ENCODE measurements around the gene SMAD6. TPM values are rescaled to one million over a fixed set of nuclear protein-coding genes. Genes with fewer than 3 reads are reported as not detected.

The SMAD6 gene
- total and polyA plus RNA-seq, 5 donors from 2014 or later: 0.27 TPM; not detected in 4

GRCh38 chr15:66655997-66656396 lies 46.0 kb upstream of the SMAD6 start:
- Mint-ChIP-seq H3K9me3 (peaks cover 0 to 1% (median 0%) of the 10 kb centered on the region in 7 donors), H3K36me3 (no peaks in the 10 kb centered on the region), H3K27ac (peak overlapping the region in 1 of 3 donors; percentile 82), H3K4me1 (peaks cover 0 to 24% (median 2%) of the 10 kb centered on the region in 4 donors), H3K27me3 (peaks cover 21% of the 10 kb centered on the region), H3K4me3 (peak overlapping the region in 1 of 4 donors; percentile 28)
- Histone ChIP-seq H3K27me3 (ENCODE audit: control insufficient read depth, insufficient read depth, low read length) (no peaks in the 10 kb centered on the region), H3K9me3 (ENCODE audit: control insufficient read depth in 2 of 2, low read length in 2 of 2) (no peaks in the 10 kb centered on the region), H3K27ac (ENCODE audit: insufficient read depth, low read length, poor library complexity, severe bottlenecking) (no peak overlapping the region), H3K4me3 (ENCODE audit: low read depth, low read length) (no peak overlapping the region), H3K36me3 (ENCODE audit: control insufficient read depth, insufficient read depth, low read length) (no peaks in the 10 kb centered on the region), H3K4me1 (ENCODE audit: control insufficient read depth, insufficient read depth, low read length, poor library complexity, severe bottlenecking) (peaks cover 6% of the 10 kb centered on the region)
- ATAC-seq (ENCODE audit: low read depth in 2 of 2): no peak
- DNase-seq: no peak

GRCh38 chr15:66657185-66658020 lies 44.6 kb upstream of the SMAD6 start:
- Histone ChIP-seq H3K27ac (ENCODE audit: insufficient read depth, low read length, poor library complexity, severe bottlenecking) (no peak overlapping the region), H3K9me3 (ENCODE audit: control insufficient read depth in 2 of 2, low read length in 2 of 2) (no peaks in the 10 kb centered on the region), H3K4me3 (ENCODE audit: low read depth, low read length) (no peak overlapping the region), H3K36me3 (ENCODE audit: control insufficient read depth, insufficient read depth, low read length) (no peaks in the 10 kb centered on the region), H3K4me1 (ENCODE audit: control insufficient read depth, insufficient read depth, low read length, poor library complexity, severe bottlenecking) (peaks cover 6% of the 10 kb centered on the region), H3K27me3 (ENCODE audit: control insufficient read depth, insufficient read depth, low read length) (no peaks in the 10 kb centered on the region)
- Mint-ChIP-seq H3K27ac (peak overlapping the region in 1 of 3 donors; percentile 53), H3K4me1 (peaks cover 0 to 24% (median 2%) of the 10 kb centered on the region in 4 donors), H3K27me3 (peaks cover 21% of the 10 kb centered on the region), H3K4me3 (no peak overlapping the region), H3K36me3 (no peaks in the 10 kb centered on the region), H3K9me3 (no peaks in the 10 kb centered on the region)
- ATAC-seq (ENCODE audit: low read depth in 2 of 2): no peak
- no peak for DNase-seq

- H3K9me3 Mint-ChIP-seq: no peaks in the 10 kb centered on the region
- no peak overlapping the region for H3K27ac Mint-ChIP-seq
- Histone ChIP-seq H3K36me3 (ENCODE audit: control insufficient read depth, insufficient read depth, low read length) (no peaks in the 10 kb centered on the region), H3K27me3 (ENCODE audit: control insufficient read depth, insufficient read depth, low read length) (no peaks in the 10 kb centered on the region), H3K4me1 (ENCODE audit: control insufficient read depth, insufficient read depth, low read length, poor library complexity, severe bottlenecking) (peaks cover 6% of the 10 kb centered on the region), H3K9me3 (ENCODE audit: control insufficient read depth in 2 of 2, low read length in 2 of 2) (no peaks in the 10 kb centered on the region), H3K27ac (ENCODE audit: insufficient read depth, low read length, poor library complexity, severe bottlenecking) (no peak overlapping the region), H3K4me3 (ENCODE audit: low read depth, low read length) (no peak overlapping the region)
- H3K4me3 Mint-ChIP-seq: no peak overlapping the region
- DNase-seq (no peak), ATAC-seq (ENCODE audit: low read depth in 2 of 2) (no peak)
- H3K4me1 Mint-ChIP-seq: peaks cover 0 to 21% (median 2%) of the 10 kb centered on the region in 4 donors
- H3K36me3 Mint-ChIP-seq: no peaks in the 10 kb centered on the region
- peaks cover 21% of the 10 kb centered on the region for H3K27me3 Mint-ChIP-seq
These were observed 44.0 kb upstream of the SMAD6 start for GRCh38 chr15:66658044-66658443.

- no peak for ATAC-seq (ENCODE audit: low read depth in 2 of 2)
- Mint-ChIP-seq H3K9me3 (no peaks in the 10 kb centered on the region), H3K4me3 (no peak overlapping the region), H3K4me1 (peaks cover 0 to 18% (median 2%) of the 10 kb centered on the region in 4 donors), H3K27me3 (peaks cover 21% of the 10 kb centered on the region), H3K27ac (peak overlapping the region in 1 of 3 donors; percentile 2), H3K36me3 (no peaks in the 10 kb centered on the region)
- H3K4me3 ChIP-seq (ENCODE audit: low read depth, low read length): no peak overlapping the region
- no peaks in the 10 kb centered on the region for H3K9me3 ChIP-seq (ENCODE audit: control insufficient read depth in 2 of 2, low read length in 2 of 2)
- H3K4me1 ChIP-seq (ENCODE audit: control insufficient read depth, insufficient read depth, low read length, poor library complexity, severe bottlenecking): peaks cover 6% of the 10 kb centered on the region
- no peaks in the 10 kb centered on the region for H3K27me3 ChIP-seq (ENCODE audit: control insufficient read depth, insufficient read depth, low read length)
- no peak overlapping the region for H3K27ac ChIP-seq (ENCODE audit: insufficient read depth, low read length, poor library complexity, severe bottlenecking)
- H3K36me3 ChIP-seq (ENCODE audit: control insufficient read depth, insufficient read depth, low read length): no peaks in the 10 kb centered on the region
- no peak for DNase-seq
These were observed 43.2 kb upstream of the SMAD6 start for GRCh38 chr15:66658855-66659254.

GRCh38 chr15:66659384-66659783 lies 42.7 kb upstream of the SMAD6 start:
- H3K27me3 ChIP-seq (ENCODE audit: control insufficient read depth, insufficient read depth, low read length): no peaks in the 10 kb centered on the region
- no peaks in the 10 kb centered on the region for H3K36me3 ChIP-seq (ENCODE audit: control insufficient read depth, insufficient read depth, low read length)
- H3K4me1 ChIP-seq (ENCODE audit: control insufficient read depth, insufficient read depth, low read length, poor library complexity, severe bottlenecking): peaks cover 6% of the 10 kb centered on the region
- no peak overlapping the region for H3K27ac Mint-ChIP-seq
- H3K4me3 Mint-ChIP-seq: no peak overlapping the region
- H3K4me3 ChIP-seq (ENCODE audit: low read depth, low read length): no peak overlapping the region
- DNase-seq: no peak
- ATAC-seq (ENCODE audit: low read depth in 2 of 2): no peak
- H3K27me3 Mint-ChIP-seq: peaks cover 16% of the 10 kb centered on the region
- no peaks in the 10 kb centered on the region for H3K9me3 ChIP-seq (ENCODE audit: control insufficient read depth in 2 of 2, low read length in 2 of 2)
- no peak overlapping the region for H3K27ac ChIP-seq (ENCODE audit: insufficient read depth, low read length, poor library complexity, severe bottlenecking)
- H3K9me3 Mint-ChIP-seq: no peaks in the 10 kb centered on the region
- peaks cover 0 to 14% (median under 1%) of the 10 kb centered on the region in 4 donors for H3K4me1 Mint-ChIP-seq
- H3K36me3 Mint-ChIP-seq: no peaks in the 10 kb centered on the region

DNA sequence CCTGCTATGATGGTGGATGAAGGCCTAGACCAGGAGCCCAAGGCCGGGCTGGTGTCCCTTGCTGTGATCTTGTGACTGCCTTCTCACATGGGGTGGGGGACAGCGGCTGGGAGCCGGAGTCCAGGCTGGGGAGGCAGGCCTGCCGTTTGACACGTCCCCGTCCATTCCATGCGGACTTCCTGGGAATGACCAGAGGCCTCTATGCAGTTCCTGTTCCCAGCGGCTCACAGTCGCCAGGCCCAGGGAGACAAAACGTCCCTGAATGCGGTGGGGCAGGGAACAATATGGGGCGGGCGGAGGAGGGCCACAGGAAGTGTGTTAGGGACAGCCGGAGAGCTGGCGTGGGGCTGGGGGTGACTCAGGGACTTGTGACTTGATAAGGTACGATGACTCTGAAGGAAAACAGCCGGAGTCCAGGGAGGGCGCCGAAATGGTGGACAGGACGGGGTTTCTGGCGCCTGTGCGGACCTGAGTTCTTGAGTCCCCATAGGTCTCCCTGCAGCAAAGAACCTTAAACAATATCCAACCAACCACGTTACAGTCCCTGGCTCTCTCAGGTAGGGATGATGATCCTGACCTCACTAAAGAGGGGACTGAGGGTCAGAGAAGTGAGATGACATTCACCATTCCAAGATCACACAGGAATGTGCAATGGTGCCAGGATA lies 40.5 kb upstream of the SMAD6 start:
- Mint-ChIP-seq H3K4me1 (peaks cover 0 to 2% (median 0%) of the 10 kb centered on the region in 4 donors), H3K9me3 (no peaks in the 10 kb centered on the region), H3K36me3 (no peaks in the 10 kb centered on the region), H3K27me3 (peaks cover 9% of the 10 kb centered on the region), H3K4me3 (no peak overlapping the region), H3K27ac (no peak overlapping the region)
- DNase-seq (no peak), ATAC-seq (ENCODE audit: low read depth in 2 of 2) (no peak)
- H3K4me3 ChIP-seq (ENCODE audit: low read depth, low read length): no peak overlapping the region
- no peaks in the 10 kb centered on the region for H3K36me3 ChIP-seq (ENCODE audit: control insufficient read depth, insufficient read depth, low read length)
- no peaks in the 10 kb centered on the region for H3K27me3 ChIP-seq (ENCODE audit: control insufficient read depth, insufficient read depth, low read length)
- no peak overlapping the region for H3K27ac ChIP-seq (ENCODE audit: insufficient read depth, low read length, poor library complexity, severe bottlenecking)
- no peaks in the 10 kb centered on the region for H3K4me1 ChIP-seq (ENCODE audit: control insufficient read depth, insufficient read depth, low read length, poor library complexity, severe bottlenecking)
- H3K9me3 ChIP-seq (ENCODE audit: control insufficient read depth in 2 of 2, low read length in 2 of 2): no peaks in the 10 kb centered on the region

DNA sequence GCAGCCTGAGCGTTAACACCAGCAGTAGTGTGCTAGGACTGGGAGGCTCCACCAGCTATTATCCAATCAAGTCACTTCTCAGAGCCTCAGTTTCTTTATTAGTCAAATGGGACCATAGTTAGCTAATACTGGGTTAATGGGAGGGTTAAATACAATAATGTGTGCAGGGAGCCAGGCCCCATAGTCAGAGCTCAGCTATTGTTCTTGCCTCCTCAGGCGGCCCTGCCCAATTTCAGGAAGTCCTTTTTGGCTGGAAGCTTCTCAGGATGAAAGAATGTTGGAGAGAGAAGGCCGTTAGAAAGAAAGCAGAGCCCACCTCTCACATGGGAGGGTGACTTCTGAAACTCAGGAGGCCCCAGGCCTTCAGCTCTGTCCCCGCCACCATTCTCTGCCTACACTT lies 39.5 kb upstream of the SMAD6 start:
- Histone ChIP-seq H3K4me3 (ENCODE audit: low read depth, low read length) (no peak overlapping the region), H3K9me3 (ENCODE audit: control insufficient read depth in 2 of 2, low read length in 2 of 2) (no peaks in the 10 kb centered on the region), H3K36me3 (ENCODE audit: control insufficient read depth, insufficient read depth, low read length) (no peaks in the 10 kb centered on the region), H3K27me3 (ENCODE audit: control insufficient read depth, insufficient read depth, low read length) (no peaks in the 10 kb centered on the region), H3K4me1 (ENCODE audit: control insufficient read depth, insufficient read depth, low read length, poor library complexity, severe bottlenecking) (no peaks in the 10 kb centered on the region), H3K27ac (ENCODE audit: insufficient read depth, low read length, poor library complexity, severe bottlenecking) (no peak overlapping the region)
- no peaks in the 10 kb centered on the region for H3K9me3 Mint-ChIP-seq
- H3K36me3 Mint-ChIP-seq: no peaks in the 10 kb centered on the region
- peaks cover 5% of the 10 kb centered on the region for H3K27me3 Mint-ChIP-seq
- no peak overlapping the region for H3K4me3 Mint-ChIP-seq
- H3K4me1 Mint-ChIP-seq: peaks cover 0 to under 1% (median 0%) of the 10 kb centered on the region in 4 donors
- H3K27ac Mint-ChIP-seq: no peak overlapping the region
- ATAC-seq (ENCODE audit: low read depth in 2 of 2): no peak
- no peak for DNase-seq

Measured in CD4-positive, CD25-positive, alpha-beta regulatory T cell (primary cell).